ENCODE data around the gene WIPF3.

The WIPF3 gene

GRCh38 chr7:29793507-29793906, 12.8 kb upstream of the WIPF3 start:
- Histone ChIP-seq H3K27me3 (ENCODE audit: insufficient read depth, poor library complexity, severe bottlenecking) (peaks cover 6% of the 10 kb centered on the region), H3K4me1 (ENCODE audit: insufficient read depth, poor library complexity, severe bottlenecking) (no peaks in the 10 kb centered on the region), H3K9me3 (ENCODE audit: severe bottlenecking) (no peaks in the 10 kb centered on the region), H3K36me3 (ENCODE audit: low read depth) (no peaks in the 10 kb centered on the region), H3K4me3 (ENCODE audit: severe bottlenecking) (no peak overlapping the region), H3K27ac (ENCODE audit: poor library complexity, severe bottlenecking) (no peak overlapping the region)
- ATAC-seq (ENCODE audit: low read depth) (no peak), DNase-seq (ENCODE audit: low spot score) (no peak)
- no peak for TF ChIP-seq CTCF (IDR thresholded peaks at IDR 0.05; ENCODE audit: poor library complexity, severe bottlenecking)

- Histone ChIP-seq H3K4me1 (ENCODE audit: insufficient read depth, poor library complexity, severe bottlenecking) (no peaks in the 10 kb centered on the region), H3K27me3 (ENCODE audit: insufficient read depth, poor library complexity, severe bottlenecking) (peaks cover 10% of the 10 kb centered on the region), H3K36me3 (ENCODE audit: low read depth) (no peaks in the 10 kb centered on the region), H3K9me3 (ENCODE audit: severe bottlenecking) (no peaks in the 10 kb centered on the region), H3K4me3 (ENCODE audit: severe bottlenecking) (no peak overlapping the region), H3K27ac (ENCODE audit: poor library complexity, severe bottlenecking) (no peak overlapping the region)
- ATAC-seq (ENCODE audit: low read depth) (no peak), DNase-seq (ENCODE audit: low spot score) (no peak)
- TF ChIP-seq CTCF (IDR thresholded peaks at IDR 0.05; ENCODE audit: poor library complexity, severe bottlenecking), result no peak
Observed at GRCh38 chr7:29794959-29795629, 11.2 kb upstream of the WIPF3 start.

GRCh38 chr7:29795696-29796580, 10.4 kb upstream of the WIPF3 start:
- Histone ChIP-seq H3K27me3 (ENCODE audit: insufficient read depth, poor library complexity, severe bottlenecking) (peaks cover 16% of the 10 kb centered on the region), H3K27ac (ENCODE audit: poor library complexity, severe bottlenecking) (no peak overlapping the region), H3K4me3 (ENCODE audit: severe bottlenecking) (no peak overlapping the region), H3K4me1 (ENCODE audit: insufficient read depth, poor library complexity, severe bottlenecking) (no peaks in the 10 kb centered on the region), H3K9me3 (ENCODE audit: severe bottlenecking) (no peaks in the 10 kb centered on the region), H3K36me3 (ENCODE audit: low read depth) (no peaks in the 10 kb centered on the region)
- ATAC-seq (ENCODE audit: low read depth), result no peak
- DNase-seq (ENCODE audit: low spot score), result no peak
- no peak for TF ChIP-seq CTCF (IDR thresholded peaks at IDR 0.05; ENCODE audit: poor library complexity, severe bottlenecking)

GRCh38 chr7:29797112-29797944, 9.0 kb upstream of the WIPF3 start:
- TF ChIP-seq CTCF (IDR thresholded peaks at IDR 0.05; ENCODE audit: poor library complexity, severe bottlenecking), result no peak
- no peak overlapping the region for H3K4me3 ChIP-seq (ENCODE audit: severe bottlenecking)
- no peak for ATAC-seq (ENCODE audit: low read depth)

More at GRCh38 chr7:29797112-29797944, 9.0 kb upstream of the WIPF3 start:
- H3K36me3 ChIP-seq (ENCODE audit: low read depth), result no peaks in the 10 kb centered on the region
- no peak overlapping the region for H3K27ac ChIP-seq (ENCODE audit: poor library complexity, severe bottlenecking)
- H3K27me3 ChIP-seq (ENCODE audit: insufficient read depth, poor library complexity, severe bottlenecking), result peaks cover 21% of the 10 kb centered on the region
- H3K4me1 ChIP-seq (ENCODE audit: insufficient read depth, poor library complexity, severe bottlenecking), result no peaks in the 10 kb centered on the region
- no peak for DNase-seq (ENCODE audit: low spot score)
- H3K9me3 ChIP-seq (ENCODE audit: severe bottlenecking), result no peaks in the 10 kb centered on the region

Data from RWPE2 (cell line).